GM18502 (cell line): ENCODE data around the gene ZNF579.
"Not testable (repeated sequence)": the region's sequence is repeated elsewhere in the genome, so short reads cannot be mapped to it uniquely, and the experiment has no call there.

Experiments used
- ATAC-seq: cut with Tn5 transposase; IDR thresholded peaks from one replicate; pipeline ENCODE4 v1.9.1; 2021; ENCODE audit warnings: mild to moderate bottlenecking; ENCODE audit not compliant: unreplicated experiment, poor library complexity

Gene ZNF579

DNA sequence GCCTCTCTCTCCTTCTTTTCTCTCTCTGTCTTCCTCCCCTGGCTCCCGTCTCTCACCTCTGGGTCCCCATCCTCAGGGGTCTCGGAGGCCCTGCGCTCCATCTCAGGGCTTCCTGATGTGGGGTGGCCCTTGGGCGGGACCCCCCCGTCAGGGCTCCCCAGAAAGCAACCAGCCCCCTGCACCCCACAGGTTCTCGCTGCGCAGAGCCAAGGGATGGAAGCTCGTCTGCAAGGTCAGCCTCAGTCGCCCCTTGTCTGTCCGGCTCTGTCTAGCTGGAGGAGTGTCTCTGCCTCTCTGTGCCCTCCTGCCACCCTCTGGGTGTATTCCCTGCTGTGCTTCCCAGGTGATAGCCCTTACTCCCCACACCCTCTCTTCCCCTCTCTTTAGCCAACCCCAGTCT lies 35.2 kb downstream of the ZNF579 start, which contains the start of gene SBK3:
TSS of gene SBK3 (minus strand) at position 101 of the 400 bp plus-strand sequence. CDS start at position 101, 0 bp downstream.
- ATAC-seq = no peak

DNA sequence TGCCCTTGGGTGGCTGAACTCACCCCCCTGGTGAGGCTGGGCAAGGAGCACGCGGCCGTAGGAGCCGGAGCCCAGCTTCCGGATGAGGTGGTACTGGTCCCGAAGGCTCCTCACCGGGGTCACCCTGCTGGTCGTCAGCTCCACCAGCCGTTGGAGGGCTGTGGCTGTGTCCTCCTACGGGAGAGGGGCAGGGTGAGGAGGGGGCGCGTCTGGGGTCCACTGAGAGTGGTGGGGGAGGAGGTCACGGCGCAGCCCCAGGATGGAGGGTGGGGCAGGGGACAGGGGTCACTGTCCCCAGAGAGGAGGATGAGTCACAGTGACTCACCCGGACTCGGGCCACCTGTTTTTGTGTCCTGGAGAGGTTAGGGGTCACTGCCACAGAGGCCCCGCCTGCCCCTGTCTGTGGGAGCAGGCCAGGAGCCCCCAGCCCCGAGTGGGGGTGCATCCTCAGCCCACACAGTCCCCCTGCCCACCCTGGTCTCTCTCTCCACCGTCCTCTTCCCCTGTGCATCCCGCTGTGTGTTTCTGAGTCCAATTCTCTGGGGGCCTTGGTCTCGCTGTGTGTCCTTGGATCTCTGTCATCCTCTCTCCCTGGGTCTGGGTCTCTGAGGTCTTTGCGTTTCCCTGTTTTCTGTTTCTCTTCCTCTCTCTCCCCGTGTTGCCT lies 35.7 kb downstream of the ZNF579 start:
- no peak for ATAC-seq

DNA sequence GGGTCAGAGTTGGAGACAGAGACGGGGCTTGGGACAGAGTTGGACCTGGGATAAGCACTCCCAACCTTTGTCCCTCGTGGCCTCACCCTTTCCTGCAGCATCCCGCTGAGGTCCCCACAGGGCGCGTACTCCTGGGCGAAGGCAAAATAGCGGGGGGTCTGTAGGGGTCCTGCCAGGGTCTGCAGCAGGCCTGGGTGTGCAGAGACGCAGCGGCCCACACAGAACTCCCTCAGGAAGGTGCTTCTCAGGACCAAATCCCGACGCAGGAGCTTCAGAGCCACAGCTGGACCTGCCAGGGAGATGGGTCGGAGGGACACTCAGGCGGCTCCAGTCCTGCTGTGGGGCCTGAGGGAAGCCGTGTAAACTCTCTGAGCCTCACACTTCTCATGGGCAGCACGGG lies 36.6 kb downstream of the ZNF579 start:
- ATAC-seq = no peak

DNA sequence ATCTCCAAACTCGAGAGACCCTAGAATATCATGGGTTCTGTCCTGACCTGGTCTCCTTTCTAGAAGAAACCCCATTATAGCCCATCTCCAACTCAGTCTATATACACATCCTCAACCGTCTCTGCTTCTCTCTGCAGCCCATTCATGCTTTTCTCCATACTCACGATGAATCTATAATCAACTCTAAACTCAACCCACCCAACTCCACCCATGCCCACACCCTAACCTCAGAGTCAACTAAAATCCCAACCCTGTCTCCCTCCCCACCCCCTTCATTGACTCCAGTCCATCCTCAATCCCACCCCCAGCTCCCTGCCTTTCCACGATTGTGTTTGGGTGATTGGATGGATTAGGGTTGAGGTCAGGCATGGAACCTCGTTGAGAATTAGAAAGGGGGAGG lies 37.1 kb downstream of the ZNF579 start:
- ATAC-seq = no peak

DNA sequence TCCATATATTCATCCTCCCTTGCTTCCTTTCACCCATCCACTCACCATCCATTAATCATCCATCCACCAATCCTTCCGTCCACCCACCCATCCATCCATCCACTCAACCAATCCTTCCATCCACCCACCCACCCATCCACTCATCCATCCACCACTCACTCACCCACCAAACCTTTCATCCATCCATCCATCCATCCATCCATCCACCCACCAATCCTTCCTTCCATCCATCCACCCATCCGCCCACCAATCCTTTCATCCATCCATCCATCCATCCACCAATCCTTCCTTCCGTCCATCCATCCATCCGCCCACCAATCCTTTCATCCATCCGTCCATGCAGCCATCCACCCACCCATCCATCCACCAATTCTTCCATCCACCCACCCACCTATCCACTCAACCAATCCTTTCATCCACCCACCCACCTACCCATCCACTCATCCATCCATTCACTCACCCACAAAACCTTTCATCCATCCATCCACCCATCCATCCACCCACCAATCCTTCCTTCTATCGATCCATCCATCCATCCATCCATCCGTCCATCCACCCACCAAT lies 38.3 kb downstream of the ZNF579 start:
- ATAC-seq = no peak

DNA sequence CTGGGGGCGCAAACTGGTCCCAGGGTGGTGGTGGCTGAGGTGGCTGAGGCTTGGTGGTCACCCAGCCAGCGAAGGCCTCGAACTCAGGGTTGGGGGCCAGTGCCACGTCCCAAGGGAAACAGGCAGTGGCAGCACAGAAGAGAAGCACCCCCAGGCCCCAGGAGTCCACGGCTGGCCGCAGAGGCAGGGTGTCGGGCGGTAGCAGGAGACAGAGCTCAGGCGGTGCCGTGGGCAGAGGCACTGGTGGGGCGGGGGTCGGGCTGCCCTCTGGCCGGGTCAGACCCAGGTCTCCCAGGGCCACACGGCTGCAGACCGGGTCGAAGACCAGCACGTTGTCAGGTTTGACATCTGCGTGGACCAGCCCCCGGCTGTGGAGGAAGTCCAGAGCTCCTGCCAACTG lies 39.6 kb downstream of the ZNF579 start:
- no peak for ATAC-seq

DNA sequence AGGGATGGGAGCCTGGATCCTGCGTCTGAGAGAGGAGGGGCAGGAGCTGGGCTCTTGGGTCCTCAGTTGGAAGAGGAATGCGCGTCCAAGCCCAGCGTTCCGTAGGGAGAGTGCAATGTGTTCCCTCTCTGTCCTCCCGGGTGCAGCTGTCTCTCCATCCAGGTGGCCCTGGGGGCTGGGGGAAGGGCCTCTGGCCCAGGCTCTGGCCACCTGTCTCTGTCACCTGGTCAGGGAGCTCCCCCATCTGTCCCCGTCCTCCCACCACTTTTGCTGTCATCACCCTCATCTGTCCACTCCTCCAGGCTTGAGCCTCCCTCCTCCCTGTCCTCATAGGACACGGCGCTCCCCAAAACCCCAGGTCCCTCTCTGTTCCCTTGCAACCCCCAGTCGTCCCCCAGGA lies 40.0 kb downstream of the ZNF579 start:
- ATAC-seq = no peak

DNA sequence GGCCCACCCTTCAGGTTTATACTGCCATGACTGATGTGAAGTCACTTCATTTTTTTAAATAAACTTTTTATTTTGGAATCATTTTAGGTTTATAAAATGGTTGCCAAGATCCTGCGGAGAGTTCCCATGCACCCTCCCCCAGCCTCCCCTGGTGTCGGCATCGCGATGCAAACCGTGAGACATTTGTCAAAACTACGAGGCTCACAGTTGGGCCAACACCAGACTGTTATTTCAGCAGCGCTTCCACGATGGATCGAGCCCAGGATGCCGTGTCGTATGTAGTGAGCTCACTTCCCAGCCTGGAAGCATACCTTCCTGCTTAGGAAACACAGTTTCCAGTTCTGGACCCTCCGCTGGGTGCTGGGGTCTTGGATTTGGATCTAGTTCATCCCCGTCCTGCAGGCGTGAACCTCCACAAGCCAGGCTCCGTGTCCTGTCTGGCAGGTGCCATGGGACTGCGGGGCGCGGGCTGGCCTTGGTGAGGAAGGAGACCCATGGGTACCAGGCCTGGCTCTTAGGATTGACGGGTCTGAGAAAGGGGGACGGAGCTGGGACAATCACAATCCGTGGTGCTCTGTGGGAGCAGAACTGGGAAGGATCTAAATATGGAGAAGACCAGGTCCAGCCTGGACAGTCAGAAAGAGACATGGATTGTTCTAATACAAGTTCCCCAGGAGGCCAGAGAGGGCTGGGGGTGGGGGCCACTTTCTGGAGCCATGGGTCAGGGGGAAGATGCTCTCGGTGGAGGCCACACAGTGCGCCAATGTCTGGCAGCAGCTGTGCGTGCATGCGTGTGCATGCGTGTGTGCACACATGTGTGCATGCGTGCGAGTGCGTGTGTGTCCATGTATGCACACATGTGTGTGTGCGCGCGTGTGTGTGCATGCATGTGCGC lies 41.3 kb downstream of the ZNF579 start:
- ATAC-seq = no peak

DNA sequence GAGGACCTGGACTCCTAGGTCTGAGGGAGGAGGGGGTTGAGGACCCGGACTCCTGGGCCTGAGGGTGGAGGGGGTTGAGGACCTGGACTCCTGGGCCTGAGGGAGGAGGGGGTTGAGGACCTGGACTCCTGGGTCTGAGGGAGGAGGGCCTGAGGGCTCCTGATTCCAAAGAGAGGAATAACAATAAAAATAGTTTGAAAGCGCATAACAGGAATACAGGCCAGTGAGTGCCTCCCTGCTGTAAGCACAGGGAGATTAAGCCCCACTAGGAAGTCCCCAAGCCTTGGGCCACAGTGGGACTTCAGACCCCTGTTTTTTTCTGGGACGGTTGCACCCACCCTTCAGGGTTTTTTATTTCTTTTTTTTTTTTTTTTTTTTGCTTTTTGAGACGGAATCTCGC lies 42.5 kb downstream of the ZNF579 start:
- ATAC-seq = no peak

DNA sequence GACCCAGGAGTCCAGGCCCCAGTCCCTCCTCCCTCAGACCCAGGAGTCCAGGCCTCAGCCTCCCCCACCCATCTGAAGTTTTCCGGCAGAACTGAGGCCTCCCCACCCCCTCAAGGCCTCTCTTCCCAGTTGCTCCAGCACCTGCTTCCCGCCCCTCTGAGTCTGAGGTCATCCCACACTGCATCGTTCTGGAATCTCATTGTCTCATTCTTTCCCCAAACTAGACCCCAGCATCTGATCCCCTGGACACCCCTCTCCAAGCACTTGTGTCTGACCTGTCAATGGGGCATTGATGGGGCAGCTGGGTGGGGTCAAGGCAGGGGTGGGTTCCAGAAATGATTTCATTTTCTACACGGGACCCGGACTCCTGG lies 42.9 kb downstream of the ZNF579 start:
- ATAC-seq = no peak

DNA sequence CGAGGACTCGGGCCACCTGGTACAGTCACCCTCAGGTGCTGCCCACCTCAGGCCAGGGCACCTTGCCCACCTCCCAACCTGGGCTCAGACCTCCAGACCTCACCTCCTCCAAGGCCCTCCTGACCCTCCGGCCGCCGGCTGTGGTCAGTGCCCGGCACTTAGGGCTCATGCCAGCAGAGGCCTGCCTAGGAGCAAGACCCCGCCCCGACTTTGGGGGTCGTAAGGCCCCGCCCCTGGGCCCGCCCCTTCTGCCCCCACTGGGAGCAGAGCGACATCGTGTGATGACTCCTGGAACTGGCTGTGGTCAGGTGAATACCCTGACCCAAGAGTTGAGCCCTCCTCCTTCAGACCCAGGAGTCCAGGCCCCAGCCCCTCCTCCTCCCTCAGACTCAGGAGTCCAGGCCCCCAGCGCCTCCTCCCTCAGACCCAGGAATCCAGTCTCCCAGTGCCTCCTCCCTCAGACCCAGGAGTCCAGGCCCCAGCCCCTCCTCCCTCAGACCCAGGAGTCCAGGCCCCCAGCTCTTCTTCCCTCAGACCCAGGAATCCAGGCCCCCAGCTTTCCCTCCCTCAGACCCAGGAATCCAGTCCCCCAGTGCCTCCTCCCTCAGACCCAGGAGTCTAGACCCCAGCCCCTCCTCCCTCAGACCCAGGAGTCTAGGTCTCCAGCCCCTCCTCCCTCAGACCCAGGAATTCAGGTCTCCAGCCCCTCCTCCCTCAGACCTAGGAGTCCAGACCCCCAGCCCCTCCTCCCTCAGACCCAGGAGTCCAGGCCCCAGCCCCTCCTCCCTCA lies 43.5 kb downstream of the ZNF579 start, which contains the start of gene SBK2:
TSS of gene SBK2 (minus strand) at position 183 of the 790 bp plus-strand sequence. CDS start 839 bp downstream, outside the sequence.
- no peak for ATAC-seq

DNA sequence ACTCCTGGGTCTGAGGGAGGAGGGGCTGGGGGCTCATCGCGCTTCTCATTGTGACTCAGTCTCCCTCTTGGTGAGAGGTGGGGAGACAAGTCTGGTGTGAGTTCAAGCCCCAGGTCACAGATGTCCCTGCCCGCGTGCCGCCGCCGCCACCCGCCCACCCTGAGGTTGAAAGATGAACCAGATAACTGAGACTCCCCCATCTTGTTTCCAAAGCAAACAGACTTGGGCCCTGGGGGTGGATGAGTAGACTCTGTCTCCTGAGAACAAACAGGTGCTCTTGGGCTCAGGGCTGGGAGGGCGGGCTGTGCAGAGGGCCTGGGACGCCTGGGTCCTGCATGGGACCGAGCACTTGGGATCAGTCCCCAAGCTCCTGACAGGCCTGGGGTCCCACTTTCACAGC lies 44.3 kb downstream of the ZNF579 start:
- no peak for ATAC-seq

DNA sequence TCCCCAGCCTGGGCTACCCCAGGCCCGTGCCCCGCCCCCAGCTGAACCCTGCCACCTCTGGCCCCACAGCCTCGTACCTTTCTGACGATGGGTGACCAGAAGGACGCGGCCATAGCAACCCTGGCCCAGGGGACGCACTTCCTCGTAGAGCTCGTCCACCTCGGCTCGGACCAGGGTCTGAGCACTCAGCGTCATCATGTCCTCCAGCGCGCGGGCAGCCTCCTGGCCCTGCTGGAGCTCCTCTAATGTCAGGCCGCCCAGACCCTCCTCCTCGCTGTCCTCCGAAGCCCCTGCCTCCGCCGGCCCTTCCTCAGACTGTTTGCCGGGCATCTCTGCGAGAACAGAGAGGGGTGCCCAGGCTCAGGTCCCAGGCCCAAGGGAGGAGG lies 44.7 kb downstream of the ZNF579 start:
- ATAC-seq = no peak

DNA sequence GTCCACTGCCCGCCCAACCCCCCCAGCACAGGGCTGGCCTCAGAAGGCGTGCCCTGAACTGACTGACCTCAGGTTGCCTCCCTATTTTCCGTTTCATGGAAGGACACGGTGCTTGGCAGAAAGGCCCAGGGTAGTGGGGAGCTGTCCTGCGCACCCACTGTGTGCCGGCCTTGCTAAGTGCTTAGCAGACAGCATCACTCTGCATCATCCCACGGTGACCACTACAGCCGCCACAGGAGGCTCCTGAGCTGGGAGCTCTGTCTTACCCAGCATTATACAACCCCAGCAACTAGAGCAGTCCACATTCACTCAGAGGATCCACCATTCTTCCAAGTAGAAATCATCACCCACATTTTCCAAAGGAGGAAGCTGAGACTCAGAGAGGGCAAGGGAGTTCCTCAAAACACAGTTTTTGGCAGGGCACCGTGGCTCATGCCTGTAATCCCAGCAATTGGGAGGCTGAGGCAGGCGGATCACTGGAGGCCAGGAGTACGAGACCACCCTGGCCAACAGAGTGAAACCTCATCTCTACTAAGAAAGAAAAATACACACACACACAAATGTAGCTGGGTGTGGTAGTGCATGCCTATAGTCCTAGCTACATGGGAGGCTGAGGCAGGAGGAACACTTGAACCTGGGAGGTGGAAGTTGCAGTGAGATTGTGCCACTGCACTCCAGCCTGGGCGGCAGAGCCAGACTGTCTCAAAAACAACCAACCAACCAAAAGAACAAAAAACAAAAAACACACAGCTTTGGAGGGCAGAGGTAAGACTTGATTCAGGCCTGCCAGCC lies 45.3 kb downstream of the ZNF579 start:
- ATAC-seq = no peak

DNA sequence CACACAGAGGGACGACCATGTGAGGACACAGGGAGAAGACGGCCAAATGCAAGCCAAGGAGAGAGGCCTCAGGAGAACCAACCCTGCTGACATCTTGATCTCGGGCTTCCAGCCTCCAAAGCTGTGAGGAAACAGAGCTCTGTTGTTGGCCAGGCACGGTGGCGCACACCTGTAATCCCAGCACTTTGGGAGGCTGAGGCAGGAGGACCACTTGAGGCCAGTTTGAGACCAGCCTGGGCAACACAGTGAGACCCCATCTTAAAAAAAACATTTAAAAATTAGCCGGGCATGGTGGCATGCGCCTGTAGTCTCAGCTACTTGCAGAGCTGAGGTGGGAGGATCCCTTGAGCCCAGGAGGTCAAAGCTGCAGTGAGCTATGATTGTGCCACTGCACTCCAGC lies 46.4 kb downstream of the ZNF579 start:
- ATAC-seq = not testable (repeated sequence)

DNA sequence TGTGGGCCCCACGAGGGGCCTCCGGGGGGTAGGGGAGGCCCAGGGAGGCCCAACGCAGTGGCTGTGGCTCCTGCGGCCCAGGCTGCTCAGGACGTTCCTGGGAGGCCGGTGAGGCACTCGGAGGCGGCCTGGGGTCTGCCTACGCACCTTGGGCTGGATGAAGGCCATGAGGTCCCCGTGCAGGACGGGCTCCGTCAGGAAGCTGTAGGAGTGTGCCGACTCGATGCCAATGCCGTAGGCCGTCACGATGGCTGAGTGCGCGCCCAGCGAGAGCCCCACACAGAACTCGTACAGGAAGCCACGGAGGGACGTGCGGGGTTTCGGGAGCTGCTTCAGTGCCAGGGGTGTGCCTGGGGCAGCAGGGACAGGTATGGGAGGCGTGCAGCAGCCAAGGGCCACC lies 49.7 kb downstream of the ZNF579 start:
- ATAC-seq = no peak

DNA sequence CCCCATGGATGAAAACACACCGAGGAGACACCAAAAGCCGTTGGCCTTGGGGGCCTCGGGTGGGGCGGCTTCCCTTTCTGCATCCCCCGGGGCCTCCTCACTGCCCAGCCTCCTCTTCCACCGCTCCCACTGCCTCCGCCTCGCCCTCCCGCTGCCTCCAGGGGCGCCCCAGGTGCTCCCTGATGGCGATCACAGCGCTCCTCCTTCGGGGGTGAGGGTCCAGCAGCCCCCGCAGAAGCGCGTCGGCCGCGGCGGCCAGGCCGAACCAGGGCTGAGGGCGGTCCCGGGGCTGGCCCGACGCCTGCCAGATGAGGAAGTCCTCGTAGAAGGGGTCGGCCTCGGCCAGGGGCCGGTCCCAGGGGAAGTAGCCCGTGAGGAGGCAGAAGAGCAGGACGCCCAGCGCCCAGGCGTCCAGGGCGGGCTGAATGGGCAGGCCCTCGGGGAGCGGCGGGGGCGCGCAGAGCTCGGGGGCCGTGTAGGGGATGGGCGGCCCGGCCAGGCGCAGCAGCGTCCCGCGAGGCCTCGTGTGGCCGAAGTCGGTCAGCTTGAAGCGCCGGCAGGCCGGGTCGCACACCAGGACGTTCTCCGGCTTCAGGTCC lies 50.9 kb downstream of the ZNF579 start:
- no peak for ATAC-seq

DNA sequence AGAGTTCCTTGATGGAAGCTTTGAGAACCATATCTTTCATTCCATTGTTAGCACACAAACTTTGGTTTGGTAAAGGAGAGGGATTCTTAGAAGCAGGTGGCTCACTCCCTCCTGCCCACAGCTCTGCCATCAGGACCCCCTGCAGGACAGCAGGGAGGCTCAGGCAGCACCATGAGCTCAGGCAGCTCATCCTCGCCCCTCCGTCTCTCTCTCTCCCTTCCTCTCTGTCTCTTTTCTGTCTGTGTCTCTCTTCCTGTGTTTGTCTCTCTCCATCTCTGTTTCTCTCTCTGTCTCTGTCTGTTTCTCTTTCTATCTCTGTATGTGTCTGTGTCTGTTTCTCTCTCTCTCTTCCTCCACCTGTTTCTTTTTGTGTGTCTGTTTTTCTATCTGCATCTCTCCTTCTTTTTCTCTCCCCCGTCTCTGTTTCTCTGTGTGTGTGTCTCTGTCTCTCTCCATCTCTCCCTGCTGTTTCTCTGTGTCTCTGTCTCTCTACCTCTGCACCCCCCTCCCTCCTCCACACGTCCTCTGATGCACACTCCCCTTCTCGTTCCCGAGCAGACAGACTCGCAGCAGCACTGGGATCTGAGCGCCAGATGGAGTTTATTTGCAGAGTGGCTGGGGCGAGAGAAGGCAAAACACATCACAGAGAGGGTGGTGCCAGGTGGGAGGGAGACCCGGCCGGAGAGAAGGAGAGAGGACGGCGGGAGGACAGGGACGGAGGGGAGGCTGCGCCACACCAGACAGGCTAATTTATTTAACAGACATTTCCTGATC lies 52.4 kb downstream of the ZNF579 start:
- no peak for ATAC-seq
